Immature natural killer cell (primary cell): ENCODE data around the gene CSRP1. TPM values are rescaled to one million over a fixed set of nuclear protein-coding genes. Genes with fewer than 3 reads are reported as not detected.
"Not testable (repeated sequence)": the region's sequence is repeated elsewhere in the genome, so short reads cannot be mapped to it uniquely, and the experiment has no call there.

Source experiments
- DNase-seq, 3 donors: peaks; one replicate each; pipeline ENCODE4 v3.0.0; 2022; ENCODE audit warnings: mixed read lengths in 1 of 3
- H3K27ac Mint-ChIP-seq, 6 donors: one replicate each; pipeline ENCODE4 v1.8.0; 2020; ENCODE audit warnings: mixed read lengths in 6 of 6, mild to moderate bottlenecking in 5 of 6, inconsistent platforms in 4 of 6, moderate library complexity in 3 of 6
- H3K27me3 Mint-ChIP-seq, 3 donors: one replicate each; pipeline ENCODE4 v1.8.0; 2020 to 2021; ENCODE audit warnings: low read depth in 3 of 3, mild to moderate bottlenecking in 3 of 3, mixed read lengths in 3 of 3, moderate library complexity in 3 of 3, inconsistent platforms in 1 of 3
- H3K36me3 Mint-ChIP-seq, 3 donors: one replicate each; pipeline ENCODE4 v1.8.0; 2020; ENCODE audit warnings: mixed read lengths in 3 of 3, inconsistent platforms in 2 of 3, mild to moderate bottlenecking in 2 of 3
- H3K4me1 Mint-ChIP-seq, 2 donors: one replicate each; pipeline ENCODE4 v1.8.0; 2020; ENCODE audit warnings: inconsistent platforms in 2 of 2, mild to moderate bottlenecking in 2 of 2, mixed read lengths in 2 of 2, moderate library complexity in 1 of 2
- H3K4me3 Mint-ChIP-seq, 5 donors: one replicate each; pipeline ENCODE4 v1.8.0; 2020; ENCODE audit warnings: mild to moderate bottlenecking in 5 of 5, mixed read lengths in 5 of 5, inconsistent platforms in 3 of 5, moderate library complexity in 3 of 5
- H3K9me3 Mint-ChIP-seq, 6 donors: one replicate each; pipeline ENCODE4 v1.8.0; 2020; ENCODE audit warnings: mild to moderate bottlenecking in 6 of 6, mixed read lengths in 6 of 6, inconsistent platforms in 4 of 6, moderate library complexity in 3 of 6
- polyA plus RNA-seq, 3 donors: library from polyadenylated mRNA; unstranded; fragments of 300-500 nt; fragmentation: Illumina TruSeq; gene quantifications; one replicate each; pipeline ENCODE4 v1.2.3, GENCODE V29; 2021

The CSRP1 gene
- polyA plus RNA-seq, result 10 to 100 TPM; 58.0 to 72.9 (median 61.8) TPM

- H3K27ac Mint-ChIP-seq, result peak within 1 kb of the TSS; percentile 79 to 91 (median 88)
- peaks cover 0 to 4% (median 0%) of the 10 kb centered on the region in 3 donors for H3K27me3 Mint-ChIP-seq
- peak; percentile 64 to 75 (median 74) for DNase-seq
- H3K4me1 Mint-ChIP-seq, result peaks cover 29 to 35% of the 10 kb centered on the region in 2 donors
- H3K4me3 Mint-ChIP-seq, result peak within 1 kb of the TSS; percentile 88 to 93 (median 91)
- H3K36me3 Mint-ChIP-seq, result no peaks in the 10 kb centered on the region
- no peaks in the 10 kb centered on the region for H3K9me3 Mint-ChIP-seq
These were observed at the start of gene CSRP1 for GRCh38 chr1:201506557-201507359. Gene CSRP1 (minus strand): TSS chr1:201507123. CDS start chr1:201496303, 10,820 bp downstream.

- Mint-ChIP-seq H3K36me3 (peaks cover 0 to 4% (median 0%) of the 10 kb centered on the region in 3 donors), H3K4me1 (peaks cover 3 to 8% of the 10 kb centered on the region in 2 donors), H3K27ac (no peak overlapping the region), H3K4me3 (no peak overlapping the region), H3K9me3 (no peaks in the 10 kb centered on the region), H3K27me3 (peaks cover 0 to 4% (median 3%) of the 10 kb centered on the region in 3 donors)
- no peak for DNase-seq
These were observed 48.6 kb upstream of the CSRP1 start for GRCh38 chr1:201555593-201555945.

GRCh38 chr1:201554789-201555592 is 48.1 kb upstream of the CSRP1 start:
- no peaks in the 10 kb centered on the region for H3K9me3 Mint-ChIP-seq
- H3K36me3 Mint-ChIP-seq, result peaks cover 0 to 4% (median 0%) of the 10 kb centered on the region in 3 donors
- peaks cover 0 to 4% (median 3%) of the 10 kb centered on the region in 3 donors for H3K27me3 Mint-ChIP-seq
- peaks cover 3 to 5% of the 10 kb centered on the region in 2 donors for H3K4me1 Mint-ChIP-seq
- DNase-seq, result no peak
- no peak overlapping the region for H3K4me3 Mint-ChIP-seq
- H3K27ac Mint-ChIP-seq, result no peak overlapping the region

- no peak for DNase-seq
- Mint-ChIP-seq H3K27me3 (peaks cover 0 to 4% (median 3%) of the 10 kb centered on the region in 3 donors), H3K4me3 (no peak overlapping the region), H3K9me3 (no peaks in the 10 kb centered on the region), H3K27ac (no peak overlapping the region), H3K4me1 (no peaks in the 10 kb centered on the region), H3K36me3 (peaks cover 0 to 4% (median 0%) of the 10 kb centered on the region in 3 donors)
These were observed 47.3 kb upstream of the CSRP1 start for GRCh38 chr1:201554190-201554600.

GRCh38 chr1:201553496-201554189 is 46.7 kb upstream of the CSRP1 start:
- H3K27me3 Mint-ChIP-seq, result peaks cover 0 to 4% (median 3%) of the 10 kb centered on the region in 3 donors

GRCh38 chr1:201552941-201553351 is 46.0 kb upstream of the CSRP1 start:
- Mint-ChIP-seq H3K9me3 (no peaks in the 10 kb centered on the region), H3K4me3 (no peak overlapping the region), H3K4me1 (no peaks in the 10 kb centered on the region), H3K27me3 (peaks cover 0 to 4% (median 3%) of the 10 kb centered on the region in 3 donors), H3K36me3 (peaks cover 0 to 4% (median 0%) of the 10 kb centered on the region in 3 donors), H3K27ac (no peak overlapping the region)
- no peak for DNase-seq

More at GRCh38 chr1:201553496-201554189, 46.7 kb upstream of the CSRP1 start:
- DNase-seq, result no peak
- no peak overlapping the region for H3K27ac Mint-ChIP-seq
- no peaks in the 10 kb centered on the region for H3K9me3 Mint-ChIP-seq
- peaks cover 0 to 4% (median 0%) of the 10 kb centered on the region in 3 donors for H3K36me3 Mint-ChIP-seq
- no peak overlapping the region for H3K4me3 Mint-ChIP-seq
- H3K4me1 Mint-ChIP-seq, result no peaks in the 10 kb centered on the region

GRCh38 chr1:201551877-201552731 is 45.2 kb upstream of the CSRP1 start:
- Mint-ChIP-seq H3K27ac (no peak overlapping the region), H3K4me3 (no peak overlapping the region), H3K4me1 (no peaks in the 10 kb centered on the region), H3K36me3 (peaks cover 0 to 4% (median 0%) of the 10 kb centered on the region in 3 donors), H3K27me3 (peaks cover 0 to 4% (median 3%) of the 10 kb centered on the region in 3 donors), H3K9me3 (no peaks in the 10 kb centered on the region)
- no peak for DNase-seq

- Mint-ChIP-seq H3K27ac (no peak overlapping the region), H3K9me3 (no peaks in the 10 kb centered on the region), H3K4me3 (no peak overlapping the region), H3K4me1 (no peaks in the 10 kb centered on the region), H3K36me3 (peaks cover 0 to 4% (median 0%) of the 10 kb centered on the region in 3 donors), H3K27me3 (peaks cover 2 to 4% (median 3%) of the 10 kb centered on the region in 3 donors)
- no peak for DNase-seq
These were observed 44.2 kb upstream of the CSRP1 start for GRCh38 chr1:201551096-201551495.

GRCh38 chr1:201549522-201549921 is 42.6 kb upstream of the CSRP1 start:
- not testable (repeated sequence) for H3K9me3 Mint-ChIP-seq, H3K27ac Mint-ChIP-seq, H3K4me3 Mint-ChIP-seq, H3K4me1 Mint-ChIP-seq, H3K27me3 Mint-ChIP-seq, DNase-seq, H3K36me3 Mint-ChIP-seq

GRCh38 chr1:201545851-201546492 is 39.0 kb upstream of the CSRP1 start:
- no peak overlapping the region for H3K27ac Mint-ChIP-seq
- no peaks in the 10 kb centered on the region for H3K4me1 Mint-ChIP-seq
- H3K27me3 Mint-ChIP-seq, result peaks cover 5 to 6% (median 6%) of the 10 kb centered on the region in 3 donors
- no peak overlapping the region for H3K4me3 Mint-ChIP-seq
- DNase-seq, result no peak
- H3K9me3 Mint-ChIP-seq, result no peaks in the 10 kb centered on the region
- H3K36me3 Mint-ChIP-seq, result peaks cover 0 to 3% (median 3%) of the 10 kb centered on the region in 3 donors

GRCh38 chr1:201544710-201545109 is 37.8 kb upstream of the CSRP1 start:
- Mint-ChIP-seq H3K27ac (no peak overlapping the region), H3K36me3 (peaks cover 0 to 3% (median 3%) of the 10 kb centered on the region in 3 donors), H3K9me3 (no peaks in the 10 kb centered on the region), H3K4me3 (no peak overlapping the region), H3K4me1 (peaks cover 0 to 4% of the 10 kb centered on the region in 2 donors), H3K27me3 (peaks cover 6 to 17% (median 15%) of the 10 kb centered on the region in 3 donors)
- no peak for DNase-seq

GRCh38 chr1:201543871-201544642 is 37.1 kb upstream of the CSRP1 start:
- Mint-ChIP-seq H3K27me3 (peaks cover 6 to 17% (median 15%) of the 10 kb centered on the region in 3 donors), H3K4me1 (peaks cover 0 to 6% of the 10 kb centered on the region in 2 donors), H3K27ac (no peak overlapping the region), H3K4me3 (no peak overlapping the region), H3K36me3 (peaks cover 0 to 3% (median 3%) of the 10 kb centered on the region in 3 donors), H3K9me3 (no peaks in the 10 kb centered on the region)
- DNase-seq, result no peak
